HG03378 (cell line): ENCODE results near the gene MSI2.

Source experiments
- ATAC-seq: cut with Tn5 transposase; IDR thresholded peaks from one replicate; pipeline ENCODE4 v1.9.1; 2021; ENCODE audit warnings: mild to moderate bottlenecking, moderate library complexity; ENCODE audit not compliant: unreplicated experiment

Gene MSI2

GRCh38 chr17:57387575-57387974 is 131.3 kb downstream of the MSI2 start:
- no peak for ATAC-seq

GRCh38 chr17:57388131-57388725 is 131.9 kb downstream of the MSI2 start:
- no peak for ATAC-seq

- no peak for ATAC-seq
These were observed 133.2 kb downstream of the MSI2 start for GRCh38 chr17:57389473-57389872.

GRCh38 chr17:57391076-57391825 is 134.9 kb downstream of the MSI2 start:
- ATAC-seq = no peak

- ATAC-seq = no peak
These were observed 135.6 kb downstream of the MSI2 start for GRCh38 chr17:57391857-57392471.

GRCh38 chr17:57393368-57393767 is 137.0 kb downstream of the MSI2 start:
- ATAC-seq = no peak

GRCh38 chr17:57394375-57394774 is 138.1 kb downstream of the MSI2 start:
- no peak for ATAC-seq

- ATAC-seq = no peak
These were observed 139.5 kb downstream of the MSI2 start for GRCh38 chr17:57395721-57396321.

- no peak for ATAC-seq
These were observed 140.2 kb downstream of the MSI2 start for GRCh38 chr17:57396511-57396921.

GRCh38 chr17:57397402-57397801 is 141.1 kb downstream of the MSI2 start:
- ATAC-seq = no peak

- ATAC-seq = no peak
These were observed 143.4 kb downstream of the MSI2 start for GRCh38 chr17:57399690-57400089.

- no peak for ATAC-seq
These were observed 144.3 kb downstream of the MSI2 start for GRCh38 chr17:57400648-57401047.

GRCh38 chr17:57401556-57402488 is 145.5 kb downstream of the MSI2 start:
- no peak for ATAC-seq

GRCh38 chr17:57402681-57403180 is 146.4 kb downstream of the MSI2 start:
- ATAC-seq = no peak

- no peak for ATAC-seq
These were observed 146.9 kb downstream of the MSI2 start for GRCh38 chr17:57403236-57403635.

GRCh38 chr17:57404073-57404472 is 147.8 kb downstream of the MSI2 start:
- no peak for ATAC-seq

- no peak for ATAC-seq
These were observed 148.6 kb downstream of the MSI2 start for GRCh38 chr17:57404795-57405490.

- ATAC-seq = no peak
These were observed 149.3 kb downstream of the MSI2 start for GRCh38 chr17:57405491-57406072.

GRCh38 chr17:57406131-57406980 is 150.0 kb downstream of the MSI2 start:
- no peak for ATAC-seq
